ENCODE measurements around the gene FKRP. TPM values are rescaled to one million over a fixed set of nuclear protein-coding genes. Genes with fewer than 3 reads are reported as not detected.

FKRP gene
- total RNA-seq, 5 donors from 2014 or later (not counting 1 experiment from before 2014, with no cell fraction given) = 17.8 to 35.3 (median 23.6) TPM

- Histone ChIP-seq H3K4me3 (ENCODE audit: control insufficient read depth in 1 of 2, extremely low read depth in 1 of 2, low read length in 1 of 2) (no peak overlapping the region), H3K36me3 (ENCODE audit: control insufficient read depth in 2 of 2, extremely low read depth in 1 of 2, insufficient read depth in 1 of 2, low read length in 1 of 2) (peaks cover 7 to 38% of the 10 kb centered on the region in 2 donors), H3K27ac (ENCODE audit: low read length) (no peak overlapping the region), H3K9me3 (no peaks in the 10 kb centered on the region), H3K4me1 (ENCODE audit: control insufficient read depth in 1 of 2, extremely low read depth in 1 of 2, insufficient read depth in 2 of 2, low read length in 2 of 2) (peaks cover 8 to 49% of the 10 kb centered on the region in 2 experiments), H3K27me3 (replicated peaks in 1 of 2; ENCODE audit: control insufficient read depth in 2 of 2, extremely low read depth in 1 of 2, insufficient read depth in 2 of 2, low read length in 1 of 2) (no peaks in the 10 kb centered on the region)
- Mint-ChIP-seq H3K9me3 (no peaks in the 10 kb centered on the region), H3K36me3 (peaks cover 18% of the 10 kb centered on the region), H3K4me3 (no peak overlapping the region), H3K27ac (no peak overlapping the region), H3K4me1 (peaks cover 52 to 58% (median 55%) of the 10 kb centered on the region in 3 donors), H3K27me3 (no peaks in the 10 kb centered on the region)
- CTCF ChIA-PET = interaction anchor here in 1 of 2 donors (1.1 to 1.3 kb wide), 2 partner anchors 12 to 28 kb away, joined by 4 read pairs; no protein-coding TSS in a partner anchor
- POLR2A ChIA-PET = no interaction called here
- DNase-seq (no peak), ATAC-seq (replicated peaks in 1 of 4) (no peak)
- 92% methylated on average over 17 of the region's 17 CpGs for WGBS (ENCODE audit: insufficient coverage)
Measured at GRCh38 chr19:46741447-46741846, 4.4 kb upstream of the FKRP start.

- ChIA-PET POLR2A (no interaction called here), CTCF (no interaction called here)
- peaks cover 8% of the 10 kb centered on the region for H3K36me3 Mint-ChIP-seq
- no peak overlapping the region for H3K27ac ChIP-seq (ENCODE audit: low read length)
- peaks cover 13 to 63% of the 10 kb centered on the region in 2 experiments for H3K4me1 ChIP-seq (ENCODE audit: control insufficient read depth in 1 of 2, extremely low read depth in 1 of 2, insufficient read depth in 2 of 2, low read length in 2 of 2)
- no peaks in the 10 kb centered on the region for H3K9me3 Mint-ChIP-seq
- no peak for DNase-seq
- H3K9me3 ChIP-seq = no peaks in the 10 kb centered on the region
- no peaks in the 10 kb centered on the region for H3K27me3 Mint-ChIP-seq
- H3K27ac Mint-ChIP-seq = no peak overlapping the region
- H3K4me1 Mint-ChIP-seq = peaks cover 62 to 70% (median 65%) of the 10 kb centered on the region in 3 donors
- H3K27me3 ChIP-seq (replicated peaks in 1 of 2; ENCODE audit: control insufficient read depth in 2 of 2, extremely low read depth in 1 of 2, insufficient read depth in 2 of 2, low read length in 1 of 2) = no peaks in the 10 kb centered on the region
- peak overlapping the region in 2 of 3 donors; percentile 6 to 87 for H3K4me3 Mint-ChIP-seq
- H3K36me3 ChIP-seq (ENCODE audit: control insufficient read depth in 2 of 2, extremely low read depth in 1 of 2, insufficient read depth in 1 of 2, low read length in 1 of 2) = peaks cover 0 to 22% of the 10 kb centered on the region in 2 donors
- WGBS (ENCODE audit: insufficient coverage) = no CpG with 5 or more reads among the region's 4 CpGs
- ATAC-seq (replicated peaks in 1 of 4) = no peak
- no peak overlapping the region for H3K4me3 ChIP-seq (ENCODE audit: control insufficient read depth in 1 of 2, extremely low read depth in 1 of 2, low read length in 1 of 2)
Measured at GRCh38 chr19:46742926-46743480, 2.9 kb upstream of the FKRP start.

GRCh38 chr19:46744005-46744691, 1.7 kb upstream of the FKRP start:
- H3K27ac ChIP-seq (ENCODE audit: low read length) = no peak overlapping the region
- H3K27me3 ChIP-seq (replicated peaks in 1 of 2; ENCODE audit: control insufficient read depth in 2 of 2, extremely low read depth in 1 of 2, insufficient read depth in 2 of 2, low read length in 1 of 2) = no peaks in the 10 kb centered on the region
- Mint-ChIP-seq H3K4me3 (peak overlapping the region; percentile 87 to 90 (median 90)), H3K9me3 (no peaks in the 10 kb centered on the region), H3K27ac (no peak overlapping the region), H3K27me3 (no peaks in the 10 kb centered on the region), H3K36me3 (peaks cover 7% of the 10 kb centered on the region), H3K4me1 (peaks cover 66 to 70% (median 69%) of the 10 kb centered on the region in 3 donors)
- ChIA-PET POLR2A (no interaction called here), CTCF (interaction anchor here in 1 of 2 donors (0.6 to 1.5 kb wide), 3 partner anchors 12 to 222 kb away, joined by 3 to 5 read pairs (median 3); no protein-coding TSS in a partner anchor)
- peaks cover 0 to 13% of the 10 kb centered on the region in 2 donors for H3K36me3 ChIP-seq (ENCODE audit: control insufficient read depth in 2 of 2, extremely low read depth in 1 of 2, insufficient read depth in 1 of 2, low read length in 1 of 2)
- H3K9me3 ChIP-seq = no peaks in the 10 kb centered on the region
- no peak for ATAC-seq (replicated peaks in 1 of 4)
- H3K4me3 ChIP-seq (ENCODE audit: control insufficient read depth in 1 of 2, extremely low read depth in 1 of 2, low read length in 1 of 2) = no peak overlapping the region
- peaks cover 13 to 65% of the 10 kb centered on the region in 2 experiments for H3K4me1 ChIP-seq (ENCODE audit: control insufficient read depth in 1 of 2, extremely low read depth in 1 of 2, insufficient read depth in 2 of 2, low read length in 2 of 2)
- no peak for DNase-seq
- WGBS (ENCODE audit: insufficient coverage) = 71% methylated on average over 1 of the region's 12 CpGs

DNA sequence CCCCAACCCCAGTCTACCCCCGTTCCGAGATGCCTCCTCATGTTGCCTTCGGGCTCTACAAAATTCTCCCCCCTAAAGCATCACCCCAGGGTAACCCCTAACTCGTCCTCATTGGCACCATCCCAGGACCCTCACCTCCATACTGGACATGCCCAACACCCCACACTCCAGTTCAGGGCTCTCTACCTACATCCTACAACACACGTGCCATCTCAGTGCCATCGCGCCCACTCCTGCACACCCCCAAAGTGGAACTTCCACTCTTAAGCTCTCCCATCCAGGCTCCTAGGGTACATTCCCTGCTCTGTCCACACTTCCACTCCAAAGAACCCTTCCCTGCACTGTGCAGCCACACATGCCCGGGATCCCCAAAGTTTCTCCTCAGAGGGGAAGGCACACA, 827 bp upstream of the FKRP start:
- WGBS (ENCODE audit: insufficient coverage) = 35% methylated on average over 8 of the region's 8 CpGs
- Mint-ChIP-seq H3K4me3 (peak overlapping the region; percentile 87 to 90 (median 90)), H3K4me1 (peaks cover 61 to 64% (median 63%) of the 10 kb centered on the region in 3 donors), H3K27me3 (no peaks in the 10 kb centered on the region), H3K9me3 (no peaks in the 10 kb centered on the region), H3K36me3 (peaks cover 9% of the 10 kb centered on the region), H3K27ac (peak overlapping the region; percentile 72 to 84)
- H3K27ac ChIP-seq (ENCODE audit: low read length) = no peak overlapping the region
- H3K9me3 ChIP-seq = no peaks in the 10 kb centered on the region
- peaks cover 3 to 11% of the 10 kb centered on the region in 2 donors for H3K36me3 ChIP-seq (ENCODE audit: control insufficient read depth in 2 of 2, extremely low read depth in 1 of 2, insufficient read depth in 1 of 2, low read length in 1 of 2)
- H3K4me3 ChIP-seq (ENCODE audit: control insufficient read depth in 1 of 2, extremely low read depth in 1 of 2, low read length in 1 of 2) = peak overlapping the region; percentile 85 to 95
- POLR2A ChIA-PET = interaction anchor here (0.6 kb wide), 2 partner anchors 13 to 1122 kb away, joined by 3 to 5 read pairs; no protein-coding TSS in a partner anchor
- H3K27me3 ChIP-seq (replicated peaks in 1 of 2; ENCODE audit: control insufficient read depth in 2 of 2, extremely low read depth in 1 of 2, insufficient read depth in 2 of 2, low read length in 1 of 2) = no peaks in the 10 kb centered on the region
- CTCF ChIA-PET = interaction anchor here in 1 of 2 donors (1.5 kb wide), 1 partner anchor 96 kb away, joined by 5 read pairs; no protein-coding TSS in a partner anchor
- DNase-seq = no peak
- ATAC-seq (replicated peaks in 1 of 4) = no peak
- peaks cover 13 to 63% of the 10 kb centered on the region in 2 experiments for H3K4me1 ChIP-seq (ENCODE audit: control insufficient read depth in 1 of 2, extremely low read depth in 1 of 2, insufficient read depth in 2 of 2, low read length in 2 of 2)

DNA sequence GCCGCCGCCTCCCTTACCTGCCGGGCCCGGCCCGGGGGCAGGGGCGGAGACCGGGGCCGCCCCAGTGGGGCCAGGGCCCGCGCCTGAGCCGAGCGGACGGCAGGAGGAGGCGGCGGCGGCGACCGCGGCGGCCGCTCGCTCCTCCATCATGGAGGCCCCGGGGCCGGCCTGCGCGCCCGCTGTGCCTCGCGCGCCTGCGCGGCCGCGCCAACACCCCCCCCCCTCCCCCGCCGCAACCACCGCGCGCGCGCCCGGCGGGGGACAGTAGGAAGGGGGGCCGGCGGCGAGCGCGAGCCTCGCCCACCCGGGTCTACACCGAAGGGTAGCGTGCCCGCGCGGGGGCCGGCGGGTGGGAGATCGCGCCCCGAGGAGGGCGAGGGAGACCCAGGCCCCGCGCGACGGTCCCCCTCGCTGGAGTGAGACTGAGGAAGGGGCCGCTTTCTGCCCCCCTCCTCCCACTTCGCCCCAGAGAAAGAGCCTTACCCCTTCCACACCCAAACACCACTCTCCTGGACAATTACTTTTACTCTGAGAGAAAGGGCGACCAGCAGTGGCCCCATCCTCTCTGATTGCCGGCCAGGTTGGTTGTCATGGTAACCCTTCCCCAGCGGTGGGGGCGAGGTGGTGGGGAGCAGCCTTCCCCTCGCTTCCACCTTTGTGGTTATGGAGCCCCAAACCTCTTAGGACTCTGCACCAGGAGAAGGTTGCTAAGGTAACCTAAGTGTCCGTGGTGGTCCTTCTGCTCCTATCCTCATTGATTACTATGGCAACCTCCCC, 612 bp downstream of the FKRP start, which contains the start of gene STRN4:
TSS of gene STRN4 (minus strand) at position 170 of the 777 bp plus-strand sequence. CDS start at position 150, 20 bp downstream.
- DNase-seq = peak in 34 of 35 experiments; percentile 25 to 80 (median 52)
- Mint-ChIP-seq H3K27me3 (no peaks in the 10 kb centered on the region), H3K27ac (peak within 1 kb of the TSS; percentile 82 to 84), H3K4me3 (peak within 1 kb of the TSS; percentile 87 to 90 (median 90)), H3K36me3 (peaks cover 13% of the 10 kb centered on the region), H3K4me1 (peaks cover 52 to 55% (median 52%) of the 10 kb centered on the region in 3 donors), H3K9me3 (no peaks in the 10 kb centered on the region)
- ChIA-PET CTCF (interaction anchor here in 1 of 2 donors (0.6 kb wide), 1 partner anchor 487 kb away, joined by 3 read pairs; no protein-coding TSS in a partner anchor), POLR2A (no interaction called here)
- under 1% methylated on average over 39 of the region's 74 CpGs for WGBS (ENCODE audit: insufficient coverage)
- H3K27me3 ChIP-seq (replicated peaks in 1 of 2; ENCODE audit: control insufficient read depth in 2 of 2, extremely low read depth in 1 of 2, insufficient read depth in 2 of 2, low read length in 1 of 2) = no peaks in the 10 kb centered on the region
- no peaks in the 10 kb centered on the region for H3K9me3 ChIP-seq
- peak within 1 kb of the TSS; percentile 56 for H3K27ac ChIP-seq (ENCODE audit: low read length)
- H3K36me3 ChIP-seq (ENCODE audit: control insufficient read depth in 2 of 2, extremely low read depth in 1 of 2, insufficient read depth in 1 of 2, low read length in 1 of 2) = peaks cover 3 to 6% of the 10 kb centered on the region in 2 donors
- H3K4me1 ChIP-seq (ENCODE audit: control insufficient read depth in 1 of 2, extremely low read depth in 1 of 2, insufficient read depth in 2 of 2, low read length in 2 of 2) = peaks cover 13 to 52% of the 10 kb centered on the region in 2 experiments
- peak within 1 kb of the TSS; percentile 85 to 95 for H3K4me3 ChIP-seq (ENCODE audit: control insufficient read depth in 1 of 2, extremely low read depth in 1 of 2, low read length in 1 of 2)
- ATAC-seq (replicated peaks in 1 of 4) = peak; percentile 78 to 86 (median 84)

Data from T-cell (primary cell).